ENCODE results near the gene ZNF605.

GRCh38 chr12:132948146-132949066 lies 7.7 kb downstream of the ZNF605 start:
- TF ChIP-seq, protein P1, sequence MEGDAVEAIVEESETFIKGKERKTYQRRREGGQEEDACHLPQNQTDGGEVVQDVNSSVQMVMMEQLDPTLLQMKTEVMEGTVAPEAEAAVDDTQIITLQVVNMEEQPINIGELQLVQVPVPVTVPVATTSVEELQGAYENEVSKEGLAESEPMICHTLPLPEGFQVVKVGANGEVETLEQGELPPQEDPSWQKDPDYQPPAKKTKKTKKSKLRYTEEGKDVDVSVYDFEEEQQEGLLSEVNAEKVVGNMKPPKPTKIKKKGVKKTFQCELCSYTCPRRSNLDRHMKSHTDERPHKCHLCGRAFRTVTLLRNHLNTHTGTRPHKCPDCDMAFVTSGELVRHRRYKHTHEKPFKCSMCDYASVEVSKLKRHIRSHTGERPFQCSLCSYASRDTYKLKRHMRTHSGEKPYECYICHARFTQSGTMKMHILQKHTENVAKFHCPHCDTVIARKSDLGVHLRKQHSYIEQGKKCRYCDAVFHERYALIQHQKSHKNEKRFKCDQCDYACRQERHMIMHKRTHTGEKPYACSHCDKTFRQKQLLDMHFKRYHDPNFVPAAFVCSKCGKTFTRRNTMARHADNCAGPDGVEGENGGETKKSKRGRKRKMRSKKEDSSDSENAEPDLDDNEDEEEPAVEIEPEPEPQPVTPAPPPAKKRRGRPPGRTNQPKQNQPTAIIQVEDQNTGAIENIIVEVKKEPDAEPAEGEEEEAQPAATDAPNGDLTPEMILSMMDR (IDR thresholded peaks at IDR 0.05; ENCODE audit: poor library complexity, severe bottlenecking) = no peak
- TF ChIP-seq EP300 (conservative IDR thresholded peaks at IDR 0.05; ENCODE audit: poor library complexity, severe bottlenecking) = no peak
- no peak for TF ChIP-seq MXI1 (conservative IDR thresholded peaks at IDR 0.05; ENCODE audit: poor library complexity, severe bottlenecking)
- no peak for TF ChIP-seq EZH2 (IDR thresholded peaks at IDR 0.05; ENCODE audit: borderline replicate concordance, insufficient read depth, low read length, poor library complexity, severe bottlenecking)
- TF ChIP-seq TAF1 (IDR thresholded peaks at IDR 0.05; ENCODE audit: low read depth) = no peak
- TF ChIP-seq POLR2AphosphoS5 (IDR thresholded peaks at IDR 0.05) = no peak
- no peak for TF ChIP-seq RAD21 (conservative IDR thresholded peaks at IDR 0.05)
